Globus pallidus (tissue), 1 donor: ENCODE measurements around the gene MARK3.

ENCODE experiments used
- DNase-seq: peaks from one replicate; pipeline ENCODE4 v3.0.0-alpha.2; 2015; ENCODE audit warnings: low spot score

Gene MARK3

GRCh38 chr14:103434868-103435442, 49.7 kb downstream of the MARK3 start:
- DNase-seq = no peak

- DNase-seq = no peak
Observed at GRCh38 chr14:103436533-103436932, 51.3 kb downstream of the MARK3 start.

GRCh38 chr14:103442288-103442687, 57.1 kb downstream of the MARK3 start:
- no peak for DNase-seq

- no peak for DNase-seq
Observed at GRCh38 chr14:103443111-103443510, 57.9 kb downstream of the MARK3 start.

- DNase-seq = no peak
Observed at GRCh38 chr14:103444837-103445524, 59.8 kb downstream of the MARK3 start.

GRCh38 chr14:103445806-103446205, 60.6 kb downstream of the MARK3 start:
- DNase-seq = no peak

GRCh38 chr14:103448097-103448496, 62.9 kb downstream of the MARK3 start:
- no peak for DNase-seq

GRCh38 chr14:103449634-103450161, 64.5 kb downstream of the MARK3 start:
- DNase-seq = no peak

- DNase-seq = no peak
Observed at GRCh38 chr14:103450416-103450815, 65.2 kb downstream of the MARK3 start.

- no peak for DNase-seq
Observed at GRCh38 chr14:103451401-103451800, 66.2 kb downstream of the MARK3 start.

- no peak for DNase-seq
Observed at GRCh38 chr14:103453791-103454190, 68.6 kb downstream of the MARK3 start.

GRCh38 chr14:103456167-103456835, 71.1 kb downstream of the MARK3 start:
- DNase-seq = no peak

- no peak for DNase-seq
Observed at GRCh38 chr14:103460415-103460814, 75.2 kb downstream of the MARK3 start.

- no peak for DNase-seq
Observed at GRCh38 chr14:103463149-103463548, 77.9 kb downstream of the MARK3 start.

- DNase-seq = no peak
Observed at GRCh38 chr14:103463851-103464250, 78.6 kb downstream of the MARK3 start.

- no peak for DNase-seq
Observed at GRCh38 chr14:103472939-103473338, 87.7 kb downstream of the MARK3 start.

GRCh38 chr14:103474893-103475292, 89.7 kb downstream of the MARK3 start:
- no peak for DNase-seq

GRCh38 chr14:103476065-103476464, 90.8 kb downstream of the MARK3 start:
- no peak for DNase-seq

GRCh38 chr14:103476631-103477030, 91.4 kb downstream of the MARK3 start:
- no peak for DNase-seq

- no peak for DNase-seq
Observed at GRCh38 chr14:103480595-103480994, 95.4 kb downstream of the MARK3 start.

- no peak for DNase-seq
Observed at GRCh38 chr14:103483600-103483999, 98.4 kb downstream of the MARK3 start.

GRCh38 chr14:103485504-103485903, 100.3 kb downstream of the MARK3 start:
- no peak for DNase-seq

- DNase-seq = no peak
Observed at GRCh38 chr14:103488071-103488470, 102.9 kb downstream of the MARK3 start.
